ENCODE results near the gene TTLL9. TPM values are rescaled to one million over a fixed set of nuclear protein-coding genes. Genes with fewer than 3 reads are reported as not detected.

The TTLL9 gene, protein sequence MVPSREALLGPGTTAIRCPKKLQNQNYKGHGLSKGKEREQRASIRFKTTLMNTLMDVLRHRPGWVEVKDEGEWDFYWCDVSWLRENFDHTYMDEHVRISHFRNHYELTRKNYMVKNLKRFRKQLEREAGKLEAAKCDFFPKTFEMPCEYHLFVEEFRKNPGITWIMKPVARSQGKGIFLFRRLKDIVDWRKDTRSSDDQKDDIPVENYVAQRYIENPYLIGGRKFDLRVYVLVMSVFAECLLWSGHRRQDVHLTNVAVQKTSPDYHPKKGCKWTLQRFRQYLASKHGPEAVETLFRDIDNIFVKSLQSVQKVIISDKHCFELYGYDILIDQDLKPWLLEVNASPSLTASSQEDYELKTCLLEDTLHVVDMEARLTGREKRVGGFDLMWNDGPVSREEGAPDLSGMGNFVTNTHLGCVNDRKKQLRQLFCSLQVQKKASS
- total RNA-seq (2021; ENCODE audit: unreplicated experiment) (2.1 TPM), Bru-seq, nascent RNA (percentile 47 among the genes with signal in this experiment), BruChase-seq, experiment 1, labeled RNA remaining after a 2-hour chase (percentile 48 among the genes with signal in this experiment), BruChase-seq, experiment 2, labeled RNA remaining after a 6-hour chase (percentile 47 among the genes with signal in this experiment)
- 3.1 TPM for polyA plus RNA-seq (2012; ENCODE audit: insufficient read length)
- long read RNA-seq, partial matches to known transcripts: 4 of 12 reads
- long read RNA-seq, other reads (novel, unspliced or antisense): 8 of 12 reads

DNA sequence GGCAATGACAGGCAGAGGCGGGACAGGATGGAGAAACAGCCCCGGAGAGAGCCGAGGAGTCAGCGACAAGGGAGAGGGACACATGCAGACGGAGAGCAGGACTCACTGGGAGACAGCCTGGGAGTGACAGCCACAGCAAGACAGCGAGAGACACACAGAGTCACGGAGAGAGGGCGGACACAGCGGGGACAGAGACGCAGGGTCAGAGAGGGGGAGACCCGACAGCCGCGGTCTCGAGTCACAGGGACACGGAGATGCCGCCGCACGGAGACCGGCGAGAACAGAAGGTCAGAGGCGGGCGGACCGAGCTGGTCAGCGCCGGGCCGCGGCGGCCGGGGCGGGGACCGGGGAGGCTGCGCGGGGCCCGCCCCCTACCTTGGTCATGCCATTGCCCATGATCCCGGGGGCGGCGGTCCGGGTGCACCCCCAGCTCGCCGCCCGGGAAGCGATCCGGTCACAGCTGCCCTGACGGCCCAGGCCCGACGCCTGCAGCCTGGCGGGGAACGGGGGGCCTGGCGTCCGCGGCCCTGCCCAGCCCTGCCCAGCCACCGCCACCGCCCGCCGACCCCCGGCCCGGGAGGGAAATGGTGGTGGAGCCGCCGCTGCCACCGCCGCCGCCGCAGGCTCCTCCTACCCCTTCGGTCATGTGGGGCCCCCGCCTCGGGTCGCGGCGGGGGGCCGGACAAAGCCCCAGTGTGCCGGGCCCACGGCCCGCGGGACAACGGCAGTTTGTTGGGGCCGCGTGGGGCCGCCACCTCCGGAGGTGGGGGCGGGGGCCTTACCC is at the start of gene TTLL9, which contains the start of gene DUSP15:
TTLL9 (plus strand) TSS at position 693 of the 784 bp plus-strand sequence. CDS start 493 bp downstream, outside the sequence.
DUSP15 (minus strand) TSS at position 586 of the 784 bp plus-strand sequence; CDS start at position 396, 190 bp downstream.
- CTCF ChIA-PET: no interaction called here
- POLR2A ChIA-PET: no interaction called here
- Histone ChIP-seq H3K27me3 (ENCODE audit: control insufficient read depth, insufficient read depth, low read length) (peaks cover 3% of the 10 kb centered on the region; the same call in 1 of the 2 replicates), H3K9me3 (ENCODE audit: control insufficient read depth, insufficient read depth, low read depth, low read length) (no peaks in the 10 kb centered on the region), H3K4me3 (ENCODE audit: low read depth in 2 of 2, low read length in 2 of 2) (peak within 1 kb of the TSS; percentile 52 to 66), H3K36me3 (ENCODE audit: control insufficient read depth, insufficient read depth, low read length) (no peaks in the 10 kb centered on the region), H3K27ac (ENCODE audit: low read length) (peak within 1 kb of the TSS; percentile 52), H3K4me1 (ENCODE audit: control insufficient read depth, insufficient read depth, low read length) (no peaks in the 10 kb centered on the region; the same call in 1 of the 2 replicates)
- DNase-seq (ENCODE audit: low read depth, low spot score) (no peak), ATAC-seq (peak; percentile 87)
- no peak for TF ChIP-seq TCF7L2 (IDR thresholded peaks at IDR 0.05; ENCODE audit: low read depth, low read length)
- peak; percentile 69; the same call in 1 of the 2 replicates for TF ChIP-seq SIN3A (IDR thresholded peaks at IDR 0.05; ENCODE audit: borderline replicate concordance, insufficient read depth, low read depth, low read length)
- no peak for TF ChIP-seq POLR2AphosphoS5 (IDR thresholded peaks at IDR 0.05; ENCODE audit: low read depth, low read length)
- intact Hi-C loops (cut with micrococcal nuclease; ENCODE audit: unreplicated experiment) (no loop called here), in situ Hi-C loops (cut with HindIII; ENCODE audit: low pct_unique_long_range_greater_than_20kb, low sequenced_read_pairs) (no loop called here)
- no TSS peak for BruUV-seq (replicated peaks)

DNA sequence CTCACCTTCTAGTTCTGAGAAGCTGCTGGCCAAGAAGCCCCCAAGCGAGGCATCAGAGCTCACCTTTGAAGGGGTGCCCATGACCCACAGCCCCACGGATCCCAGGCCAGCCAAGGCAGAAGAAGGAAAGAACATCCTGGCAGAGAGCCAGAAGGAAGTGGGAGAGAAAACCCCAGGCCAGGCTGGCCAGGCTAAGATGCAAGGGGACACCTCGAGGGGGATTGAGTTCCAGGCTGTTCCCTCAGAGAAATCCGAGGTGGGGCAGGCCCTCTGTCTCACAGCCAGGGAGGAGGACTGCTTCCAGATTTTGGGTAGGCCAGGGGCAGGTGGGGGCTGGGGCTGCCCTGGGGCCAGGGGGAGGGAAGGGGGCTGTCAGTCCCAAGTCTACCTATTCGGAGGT is 49.0 kb upstream of the TTLL9 start:
- ChIA-PET CTCF (no interaction called here), POLR2A (no interaction called here)
- BruUV-seq (replicated peaks): no TSS peak
- Histone ChIP-seq H3K27ac (ENCODE audit: low read length) (peak overlapping the region; percentile 19; the same call in 1 of the 2 replicates), H3K36me3 (ENCODE audit: control insufficient read depth, insufficient read depth, low read length) (no peaks in the 10 kb centered on the region), H3K27me3 (ENCODE audit: control insufficient read depth, insufficient read depth, low read length) (no peaks in the 10 kb centered on the region), H3K4me3 (ENCODE audit: low read depth in 2 of 2, low read length in 2 of 2) (no peak overlapping the region), H3K9me3 (ENCODE audit: control insufficient read depth, insufficient read depth, low read depth, low read length) (no peaks in the 10 kb centered on the region), H3K4me1 (ENCODE audit: control insufficient read depth, insufficient read depth, low read length) (peaks cover 12% of the 10 kb centered on the region)
- intact Hi-C loops (cut with micrococcal nuclease; ENCODE audit: unreplicated experiment): loop anchor here (5.0 kb wide), 1 partner anchor 271 kb away; no protein-coding TSS in a partner anchor
- in situ Hi-C loops (cut with HindIII; ENCODE audit: low pct_unique_long_range_greater_than_20kb, low sequenced_read_pairs): no loop called here
- DNase-seq (ENCODE audit: low read depth, low spot score) (no peak), ATAC-seq (no peak)
- TF ChIP-seq SIN3A (IDR thresholded peaks at IDR 0.05; ENCODE audit: borderline replicate concordance, insufficient read depth, low read depth, low read length) (no peak), TCF7L2 (IDR thresholded peaks at IDR 0.05; ENCODE audit: low read depth, low read length) (no peak), POLR2AphosphoS5 (IDR thresholded peaks at IDR 0.05; ENCODE audit: low read depth, low read length) (no peak)
- TF ChIP-seq, protein P1, sequence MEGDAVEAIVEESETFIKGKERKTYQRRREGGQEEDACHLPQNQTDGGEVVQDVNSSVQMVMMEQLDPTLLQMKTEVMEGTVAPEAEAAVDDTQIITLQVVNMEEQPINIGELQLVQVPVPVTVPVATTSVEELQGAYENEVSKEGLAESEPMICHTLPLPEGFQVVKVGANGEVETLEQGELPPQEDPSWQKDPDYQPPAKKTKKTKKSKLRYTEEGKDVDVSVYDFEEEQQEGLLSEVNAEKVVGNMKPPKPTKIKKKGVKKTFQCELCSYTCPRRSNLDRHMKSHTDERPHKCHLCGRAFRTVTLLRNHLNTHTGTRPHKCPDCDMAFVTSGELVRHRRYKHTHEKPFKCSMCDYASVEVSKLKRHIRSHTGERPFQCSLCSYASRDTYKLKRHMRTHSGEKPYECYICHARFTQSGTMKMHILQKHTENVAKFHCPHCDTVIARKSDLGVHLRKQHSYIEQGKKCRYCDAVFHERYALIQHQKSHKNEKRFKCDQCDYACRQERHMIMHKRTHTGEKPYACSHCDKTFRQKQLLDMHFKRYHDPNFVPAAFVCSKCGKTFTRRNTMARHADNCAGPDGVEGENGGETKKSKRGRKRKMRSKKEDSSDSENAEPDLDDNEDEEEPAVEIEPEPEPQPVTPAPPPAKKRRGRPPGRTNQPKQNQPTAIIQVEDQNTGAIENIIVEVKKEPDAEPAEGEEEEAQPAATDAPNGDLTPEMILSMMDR (IDR thresholded peaks at IDR 0.05): no peak
- TF ChIP-seq, protein P2, sequence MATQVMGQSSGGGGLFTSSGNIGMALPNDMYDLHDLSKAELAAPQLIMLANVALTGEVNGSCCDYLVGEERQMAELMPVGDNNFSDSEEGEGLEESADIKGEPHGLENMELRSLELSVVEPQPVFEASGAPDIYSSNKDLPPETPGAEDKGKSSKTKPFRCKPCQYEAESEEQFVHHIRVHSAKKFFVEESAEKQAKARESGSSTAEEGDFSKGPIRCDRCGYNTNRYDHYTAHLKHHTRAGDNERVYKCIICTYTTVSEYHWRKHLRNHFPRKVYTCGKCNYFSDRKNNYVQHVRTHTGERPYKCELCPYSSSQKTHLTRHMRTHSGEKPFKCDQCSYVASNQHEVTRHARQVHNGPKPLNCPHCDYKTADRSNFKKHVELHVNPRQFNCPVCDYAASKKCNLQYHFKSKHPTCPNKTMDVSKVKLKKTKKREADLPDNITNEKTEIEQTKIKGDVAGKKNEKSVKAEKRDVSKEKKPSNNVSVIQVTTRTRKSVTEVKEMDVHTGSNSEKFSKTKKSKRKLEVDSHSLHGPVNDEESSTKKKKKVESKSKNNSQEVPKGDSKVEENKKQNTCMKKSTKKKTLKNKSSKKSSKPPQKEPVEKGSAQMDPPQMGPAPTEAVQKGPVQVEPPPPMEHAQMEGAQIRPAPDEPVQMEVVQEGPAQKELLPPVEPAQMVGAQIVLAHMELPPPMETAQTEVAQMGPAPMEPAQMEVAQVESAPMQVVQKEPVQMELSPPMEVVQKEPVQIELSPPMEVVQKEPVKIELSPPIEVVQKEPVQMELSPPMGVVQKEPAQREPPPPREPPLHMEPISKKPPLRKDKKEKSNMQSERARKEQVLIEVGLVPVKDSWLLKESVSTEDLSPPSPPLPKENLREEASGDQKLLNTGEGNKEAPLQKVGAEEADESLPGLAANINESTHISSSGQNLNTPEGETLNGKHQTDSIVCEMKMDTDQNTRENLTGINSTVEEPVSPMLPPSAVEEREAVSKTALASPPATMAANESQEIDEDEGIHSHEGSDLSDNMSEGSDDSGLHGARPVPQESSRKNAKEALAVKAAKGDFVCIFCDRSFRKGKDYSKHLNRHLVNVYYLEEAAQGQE (IDR thresholded peaks at IDR 0.05; ENCODE audit: insufficient read depth in 1 of 2, low read depth in 2 of 2, low read length in 1 of 2): no peak

All from Panc1 (cell line).